Frontal cortex (tissue), 4 donors: ENCODE data around the gene TPK1. TPM values are rescaled to one million over a fixed set of nuclear protein-coding genes. Genes with fewer than 3 reads are reported as not detected.
"Not testable (repeated sequence)": the region's sequence is repeated elsewhere in the genome, so short reads cannot be mapped to it uniquely, and the experiment has no call there.

Source experiments
- DNase-seq, 2 donors: peaks; one replicate each; pipeline ENCODE4 v3.0.0; 2012; ENCODE audit warnings: low spot score in 2 of 2
- FAIRE-seq: peaks from 2 replicates; lab custom pipeline; 2012; peaks lifted over from hg19 to GRCh38; lab: Jason Lieb, UNC
- total RNA-seq: library from RNA; depleted of rRNA; stranded (reverse); fragments of >200 nt; gene quantifications from one replicate; pipeline ENCODE4 v1.2.3, GENCODE V29; 2014
- donor health status: control.
- donor health status: control.
- donor health status: control.

TPK1 gene
- total RNA-seq, 1 donor from 2014 or later = 7.3 TPM

DNA sequence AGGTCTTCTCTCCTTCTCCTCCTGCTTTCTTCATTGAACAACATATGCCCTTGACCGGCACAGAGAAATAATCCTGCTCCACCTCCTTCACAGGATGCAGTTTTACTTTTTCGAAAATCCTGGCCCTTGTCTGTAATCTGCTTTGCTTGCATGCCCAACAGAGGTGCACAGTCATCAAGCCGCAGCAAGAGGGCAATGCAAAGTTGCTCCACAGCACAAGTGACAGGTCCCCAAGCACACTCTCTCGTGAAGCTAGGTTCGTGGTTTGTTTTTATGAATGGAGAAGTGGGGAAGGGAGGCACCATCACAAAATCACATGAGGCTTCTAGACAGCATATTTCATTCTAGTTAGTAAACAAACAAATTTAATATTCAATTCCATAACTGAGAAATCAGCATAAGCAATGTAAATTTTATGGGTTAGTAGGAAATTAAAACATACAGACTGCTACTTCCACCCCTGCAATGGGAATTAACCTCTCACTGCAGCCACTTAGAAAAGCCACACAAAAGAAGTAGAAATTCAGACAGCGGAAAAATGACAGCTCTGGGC, 178.8 kb downstream of the TPK1 start:
- no peak for DNase-seq
- no peak for FAIRE-seq

DNA sequence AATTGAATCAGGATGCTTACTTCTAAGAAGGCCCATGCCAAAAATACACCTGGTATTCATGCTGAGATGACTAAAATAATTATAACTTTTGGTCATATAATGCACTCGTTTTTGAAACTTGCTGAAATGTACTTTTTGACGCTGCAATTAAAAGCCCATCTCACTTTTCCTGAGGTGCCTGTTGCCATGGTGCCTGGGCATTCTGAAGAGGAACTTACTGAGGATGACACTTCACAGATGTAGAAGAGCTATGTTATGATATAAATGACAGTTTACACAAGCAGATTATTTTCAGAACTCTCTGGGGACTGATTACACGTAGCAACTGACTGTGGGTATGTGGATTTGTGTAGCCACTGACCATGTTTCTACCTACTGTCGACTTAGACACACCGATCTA, 182.4 kb downstream of the TPK1 start:
- DNase-seq (no peak), FAIRE-seq (no peak)

DNA sequence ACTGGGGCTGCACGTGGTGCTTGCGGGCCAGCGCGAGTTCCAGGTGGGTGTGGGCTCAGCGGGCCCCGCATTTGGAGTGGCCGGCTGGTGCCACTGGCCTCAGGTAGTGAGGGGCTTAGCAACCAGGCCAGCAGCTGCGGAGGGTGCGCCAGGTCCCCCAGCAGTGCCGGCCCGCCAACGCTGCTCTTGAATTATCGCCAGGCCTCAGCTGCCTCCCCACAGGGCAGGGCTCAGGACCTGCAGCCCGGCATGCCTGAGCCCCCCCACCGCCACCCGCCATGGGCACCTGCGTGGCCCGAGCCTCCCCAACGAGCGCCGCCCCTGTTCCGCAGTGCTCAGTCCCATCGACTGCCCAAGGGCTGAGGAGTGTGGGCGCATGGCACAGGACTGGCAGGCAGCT, 185.4 kb downstream of the TPK1 start:
- DNase-seq = no peak
- no peak for FAIRE-seq

DNA sequence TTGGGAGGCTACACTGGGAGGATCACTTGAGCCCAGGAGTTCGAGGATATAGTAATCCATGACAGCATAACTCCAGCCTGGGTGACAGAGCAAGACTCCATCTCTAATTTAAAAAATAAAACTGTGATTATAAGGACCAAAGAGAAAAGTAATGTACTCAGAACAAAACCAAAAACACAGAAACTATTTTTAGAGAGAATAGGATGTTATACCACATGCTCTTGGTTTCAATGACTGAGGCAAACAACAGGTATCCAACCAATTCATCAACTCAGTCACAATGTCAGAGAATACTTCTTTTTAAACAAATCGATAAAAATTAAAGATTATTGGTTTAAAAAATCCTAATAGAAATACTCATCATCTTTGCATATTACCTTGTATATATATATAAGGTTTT, 186.7 kb downstream of the TPK1 start:
- no peak for DNase-seq
- no peak for FAIRE-seq

DNA sequence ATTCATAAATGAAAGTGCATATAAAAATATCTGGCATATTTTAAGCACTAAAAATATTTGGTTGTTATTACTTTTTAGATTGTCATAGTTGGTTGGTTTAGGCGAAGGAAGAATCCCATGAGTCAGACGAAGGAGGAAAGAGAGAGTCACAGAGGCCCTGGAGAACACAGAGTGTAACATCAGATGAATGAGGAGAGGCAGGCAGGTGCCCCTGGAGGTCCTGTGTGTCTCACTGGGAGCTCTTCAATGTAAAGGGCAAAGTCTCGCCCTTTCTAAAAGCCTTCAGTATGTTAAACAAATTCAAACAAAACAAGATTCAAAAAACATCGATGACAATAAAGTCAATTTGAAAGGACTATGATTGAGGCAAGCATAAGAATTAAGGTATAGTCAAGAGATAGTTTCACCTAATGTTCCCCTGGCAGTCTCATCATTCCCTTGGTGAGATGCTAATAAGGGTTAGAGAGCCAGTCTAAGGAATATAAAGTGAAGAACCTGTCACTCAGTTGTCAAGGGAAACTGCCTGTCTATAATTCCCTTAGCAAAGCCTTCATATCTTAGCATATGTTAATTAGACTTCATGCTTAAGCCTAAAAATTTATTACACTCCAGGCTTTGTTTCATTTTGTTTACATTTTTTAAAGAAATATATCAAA, 194.3 kb downstream of the TPK1 start:
- DNase-seq (no peak), FAIRE-seq (no peak)

DNA sequence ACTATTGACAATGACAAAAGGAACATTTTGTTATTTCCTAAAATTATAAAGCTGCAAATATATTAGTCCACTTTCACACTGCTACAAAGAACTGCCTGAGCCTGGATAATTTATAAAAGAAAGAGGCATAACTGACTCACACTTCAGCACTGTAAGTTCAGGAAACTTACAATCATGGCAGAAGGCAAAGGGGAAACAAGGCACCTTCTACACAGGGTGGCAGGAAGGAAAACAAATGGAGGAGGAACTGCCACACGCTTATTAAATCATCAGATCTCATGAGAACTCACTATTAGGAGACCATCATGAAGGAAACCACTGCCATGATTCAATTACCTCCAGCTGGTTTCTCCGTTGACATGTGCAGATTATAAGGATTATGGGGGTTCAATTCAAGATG, 203.1 kb downstream of the TPK1 start:
- FAIRE-seq (no peak), DNase-seq (no peak)

DNA sequence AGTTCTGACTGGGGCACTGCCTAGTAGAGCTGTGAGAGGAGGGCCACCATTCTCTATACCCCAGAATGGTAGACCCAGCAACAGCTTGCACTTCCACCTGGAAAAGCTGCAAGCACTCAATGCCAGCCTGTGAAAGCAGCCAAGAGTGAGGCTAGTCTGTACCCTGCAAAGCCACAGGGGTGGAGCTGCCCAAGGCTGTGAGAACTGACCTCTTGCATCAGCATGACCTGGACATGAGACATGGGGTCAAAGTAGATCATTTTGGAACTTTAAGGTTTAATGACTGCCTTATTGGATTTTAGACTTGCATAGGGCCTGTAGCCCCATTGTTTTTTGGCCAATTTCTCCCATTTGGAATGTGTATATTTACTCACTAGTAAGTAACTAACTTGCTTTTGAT, 206.3 kb downstream of the TPK1 start:
- DNase-seq = no peak
- no peak for FAIRE-seq

DNA sequence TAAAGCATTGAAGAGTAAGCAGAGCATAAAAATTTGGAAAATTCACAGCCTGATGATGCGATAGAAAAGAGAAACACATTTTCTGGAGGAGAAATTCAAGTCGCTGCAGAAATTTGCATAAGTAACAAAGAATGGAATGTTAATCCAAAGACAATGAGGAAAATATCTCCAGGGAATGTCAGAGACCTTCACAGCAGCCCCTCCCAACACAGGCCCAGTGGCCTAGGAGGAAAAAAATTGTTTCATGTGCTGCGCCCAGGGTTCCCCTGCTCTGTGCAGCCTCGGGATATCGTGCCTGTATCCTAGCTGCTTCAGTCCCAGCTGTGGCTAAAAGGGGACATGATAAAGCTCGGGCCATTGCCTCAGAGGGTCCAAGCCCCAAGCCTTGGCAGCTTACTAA, 206.8 kb downstream of the TPK1 start:
- DNase-seq = no peak
- FAIRE-seq = no peak

DNA sequence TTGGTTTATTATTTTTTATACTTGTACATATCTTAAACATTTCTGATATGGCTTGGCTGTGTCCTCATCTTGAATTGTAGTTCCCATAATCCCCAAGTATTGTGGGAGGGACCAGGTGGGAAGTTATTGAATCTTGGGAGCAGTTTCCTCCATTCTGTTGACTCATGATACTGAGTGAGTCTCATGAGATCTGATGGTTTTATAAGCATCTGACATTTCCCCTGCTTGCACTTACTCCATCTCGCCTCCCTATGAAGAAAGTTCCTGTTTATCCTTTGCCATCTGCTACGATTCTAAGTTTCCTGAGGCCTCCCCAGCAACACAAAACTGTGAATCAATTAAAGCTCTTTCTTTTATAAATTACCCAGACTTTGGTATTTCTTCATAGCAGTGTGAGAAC, 207.7 kb downstream of the TPK1 start:
- FAIRE-seq (no peak), DNase-seq (no peak)

DNA sequence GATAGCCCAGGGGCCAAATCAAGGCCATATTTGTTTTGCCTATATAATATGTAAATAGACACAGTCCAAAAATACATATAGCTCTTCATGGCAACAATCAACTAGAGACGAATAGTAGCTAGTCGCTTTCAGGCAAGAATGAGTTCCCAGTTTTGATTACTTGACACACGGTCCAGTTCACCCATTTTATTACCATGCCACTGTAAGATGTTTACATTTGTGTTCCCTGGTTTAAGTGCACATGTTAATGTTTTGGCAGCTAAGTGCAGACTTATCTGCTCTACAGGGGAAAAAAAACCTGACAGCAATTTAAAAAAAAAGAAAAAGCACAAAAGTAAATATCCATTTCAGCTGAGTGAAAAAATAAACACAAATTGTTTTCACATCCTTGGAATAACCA, 213.1 kb downstream of the TPK1 start:
- FAIRE-seq = no peak
- DNase-seq = no peak

DNA sequence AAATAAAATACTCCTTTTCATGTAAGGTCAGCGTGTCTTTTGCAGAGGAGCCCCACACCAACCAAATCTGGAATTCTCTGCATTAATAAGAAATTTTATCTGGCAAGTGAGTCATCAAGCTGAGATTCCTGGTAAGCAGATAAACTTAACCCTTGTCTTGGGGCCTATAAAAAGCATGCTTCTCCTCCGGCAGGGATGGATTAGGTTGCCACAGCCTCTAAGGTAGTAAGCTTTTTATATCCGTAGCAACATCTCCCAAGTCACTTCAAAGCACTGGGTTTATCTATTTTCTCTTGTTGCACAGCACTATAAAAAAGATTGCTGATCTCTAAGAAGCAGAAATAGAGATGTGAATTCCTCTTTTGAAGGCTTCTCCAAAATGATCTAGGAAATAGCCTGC, 229.6 kb downstream of the TPK1 start:
- DNase-seq (no peak), FAIRE-seq (no peak)

DNA sequence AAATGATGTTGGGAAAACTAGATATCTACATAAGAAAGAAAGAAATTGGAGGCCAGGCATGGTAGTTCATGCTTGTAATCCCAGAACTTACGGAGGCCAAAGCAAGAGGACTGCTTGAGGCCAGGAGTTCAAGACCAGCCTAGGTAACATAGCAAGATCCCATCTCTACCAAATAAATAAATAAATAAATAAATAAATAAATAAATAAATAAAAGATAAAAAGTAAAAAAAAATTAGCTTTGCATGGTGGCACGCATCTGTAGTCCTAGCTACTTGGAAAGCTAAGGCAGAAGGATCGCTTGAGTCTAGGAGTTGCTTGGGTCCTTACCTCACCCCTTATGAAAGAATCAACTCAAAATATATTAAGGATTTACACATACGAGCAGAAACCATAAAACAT, 238.9 kb downstream of the TPK1 start:
- DNase-seq (no peak), FAIRE-seq (no peak)

DNA sequence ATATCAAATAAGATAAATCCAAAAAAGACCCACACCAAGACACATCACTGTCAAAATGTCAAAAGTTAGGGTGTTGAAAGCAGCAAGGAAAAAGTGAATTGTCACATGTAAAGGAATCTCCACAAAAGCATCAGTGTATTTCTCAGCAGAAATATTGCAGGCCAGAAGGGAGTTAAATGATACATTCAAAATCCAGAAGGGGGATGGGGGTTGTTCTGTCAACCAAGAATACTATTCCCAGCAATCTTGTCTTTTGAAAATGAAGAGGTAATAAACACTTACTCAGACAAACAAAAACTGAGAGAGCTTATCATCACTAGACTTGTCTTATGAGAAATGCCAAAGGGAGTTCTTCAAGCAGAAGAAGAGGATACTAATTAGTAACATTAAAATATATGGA, 241.3 kb downstream of the TPK1 start:
- DNase-seq (no peak), FAIRE-seq (no peak)

DNA sequence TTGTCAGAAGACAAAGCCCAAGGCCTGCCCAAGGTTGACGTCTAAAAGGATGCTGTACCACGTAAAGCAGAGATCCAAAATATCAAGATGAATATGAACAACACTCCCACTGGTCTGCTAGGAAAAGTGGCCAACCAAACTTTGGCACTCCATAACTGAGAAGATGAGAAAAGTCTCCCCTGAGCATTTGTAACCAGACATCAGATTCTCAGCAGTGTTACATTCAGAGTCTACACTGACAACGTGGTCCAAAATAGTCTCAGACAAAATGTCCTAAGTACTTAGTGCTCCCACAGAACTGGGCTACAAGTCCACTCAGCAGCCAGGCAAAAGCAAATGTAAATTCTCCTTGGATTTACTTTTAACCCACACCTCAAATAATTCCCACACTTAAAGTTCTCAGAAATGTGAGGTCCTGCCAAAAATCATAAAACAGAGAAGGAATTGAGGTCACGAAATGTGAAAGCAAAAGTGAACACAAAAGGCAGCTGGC, 247.2 kb downstream of the TPK1 start:
- no peak for DNase-seq
- no peak for FAIRE-seq

DNA sequence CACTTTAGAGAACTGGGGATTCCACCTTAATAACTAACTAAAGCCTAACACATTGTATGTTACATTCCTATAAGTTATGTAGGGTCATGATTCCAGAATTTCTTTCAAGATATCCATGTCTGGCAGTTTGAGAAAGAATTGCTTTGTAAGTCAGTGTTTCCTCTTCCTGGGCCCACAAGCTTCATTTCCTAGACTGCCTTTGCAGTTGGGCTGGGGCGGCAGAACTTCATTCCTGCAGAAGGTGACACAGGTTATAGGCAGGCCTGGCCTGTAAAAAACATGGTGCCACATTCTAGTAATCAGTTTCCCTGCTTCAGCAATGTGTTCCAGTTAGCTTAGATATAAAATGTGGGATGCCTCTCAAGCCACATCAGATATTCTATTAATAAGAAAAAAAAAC, 248.2 kb downstream of the TPK1 start:
- no peak for DNase-seq
- FAIRE-seq = no peak

DNA sequence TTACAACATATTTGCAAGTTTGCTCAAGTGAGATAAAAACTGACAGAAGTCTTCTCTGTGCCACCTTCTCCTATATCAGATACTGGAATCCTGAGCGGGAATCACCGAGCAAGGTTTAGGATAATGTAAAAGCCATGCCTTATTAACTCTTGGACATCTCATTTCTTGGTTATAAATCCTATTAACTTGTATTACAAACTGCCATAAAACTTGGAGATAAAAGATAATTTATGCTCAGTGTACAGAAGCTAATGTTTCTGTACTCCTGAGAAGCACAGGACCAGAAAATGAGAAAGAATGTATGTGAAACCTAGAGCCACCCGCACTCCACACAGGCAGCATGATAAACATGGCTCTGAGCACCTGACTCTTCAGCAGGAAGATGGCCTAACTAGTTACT, 251.1 kb downstream of the TPK1 start:
- FAIRE-seq (no peak), DNase-seq (no peak)

DNA sequence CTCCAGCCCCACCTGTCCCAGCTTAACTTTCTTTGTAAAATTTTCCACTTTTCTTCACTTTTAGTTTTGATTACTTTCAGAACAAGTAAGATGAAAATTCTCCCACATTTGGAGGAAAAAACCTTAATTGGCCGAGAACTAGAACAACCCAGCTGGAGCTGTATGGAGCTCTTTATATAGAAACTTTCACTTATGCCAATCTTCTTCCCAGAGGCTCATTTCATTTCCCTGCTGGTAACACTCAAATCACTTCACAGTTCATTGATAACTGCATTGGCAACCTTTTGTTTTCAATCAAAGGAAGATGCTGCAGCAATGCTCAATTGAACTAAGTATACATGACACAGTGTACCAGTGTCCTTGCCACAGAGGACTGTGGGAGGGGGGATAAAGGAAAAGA, 256.2 kb downstream of the TPK1 start:
- no peak for DNase-seq
- no peak for FAIRE-seq

DNA sequence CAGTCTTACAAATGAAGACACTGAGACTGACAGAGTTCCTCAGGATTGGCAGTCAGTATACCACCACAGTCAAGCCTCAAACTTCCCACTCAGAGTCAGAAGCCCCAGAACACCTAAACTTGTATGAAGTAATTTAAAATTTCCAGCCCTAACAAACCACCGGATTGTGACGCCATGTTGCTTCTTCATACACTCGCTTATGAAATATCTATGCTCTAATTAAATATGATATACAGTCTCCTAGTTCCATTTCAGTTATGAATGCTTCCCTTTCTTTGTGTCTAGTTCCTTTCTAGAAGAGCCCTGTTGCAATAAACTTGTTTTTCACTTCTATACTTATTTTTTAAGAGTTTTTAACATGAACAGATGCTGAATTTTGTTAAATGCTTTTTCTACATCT, 260.4 kb downstream of the TPK1 start:
- no peak for FAIRE-seq
- DNase-seq = no peak

DNA sequence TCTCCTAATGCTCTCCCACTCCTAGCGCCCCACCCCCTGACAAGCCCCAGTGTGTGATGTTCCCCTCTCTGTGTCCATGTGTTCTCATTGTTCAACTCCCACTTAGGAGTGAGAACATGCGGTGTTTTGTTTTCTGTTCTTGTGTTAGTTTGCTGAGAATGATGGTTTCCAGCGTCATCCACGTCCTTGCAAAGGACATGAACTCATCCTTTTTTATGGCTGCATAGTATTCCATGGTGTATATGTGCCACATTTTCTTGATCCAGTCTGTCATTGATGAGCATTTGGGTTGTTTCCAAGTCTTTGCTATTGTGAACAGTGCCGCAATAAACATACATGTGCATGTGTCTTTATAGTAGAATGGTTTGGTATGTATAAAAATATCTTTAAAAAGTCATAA, 261.1 kb downstream of the TPK1 start:
- not testable (repeated sequence) for DNase-seq, FAIRE-seq

DNA sequence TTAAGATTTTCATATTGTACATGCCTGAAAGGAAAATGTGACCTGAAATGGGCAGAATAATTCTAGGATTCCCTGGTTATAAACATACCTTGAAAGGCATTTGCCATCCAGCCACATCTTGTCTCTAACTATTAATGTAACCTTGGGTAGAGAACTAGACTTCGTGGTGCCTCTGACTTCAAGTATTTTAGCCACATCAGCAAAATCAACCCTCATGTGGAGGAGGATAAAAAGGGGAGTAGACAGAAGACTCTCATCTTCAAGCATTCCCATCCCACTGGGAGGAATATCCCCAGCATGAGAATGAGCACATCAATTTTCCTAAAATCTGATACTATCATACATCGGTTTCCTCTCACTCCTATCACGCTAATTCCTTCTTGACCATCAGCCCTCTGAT, 267.6 kb downstream of the TPK1 start:
- no peak for DNase-seq
- no peak for FAIRE-seq

DNA sequence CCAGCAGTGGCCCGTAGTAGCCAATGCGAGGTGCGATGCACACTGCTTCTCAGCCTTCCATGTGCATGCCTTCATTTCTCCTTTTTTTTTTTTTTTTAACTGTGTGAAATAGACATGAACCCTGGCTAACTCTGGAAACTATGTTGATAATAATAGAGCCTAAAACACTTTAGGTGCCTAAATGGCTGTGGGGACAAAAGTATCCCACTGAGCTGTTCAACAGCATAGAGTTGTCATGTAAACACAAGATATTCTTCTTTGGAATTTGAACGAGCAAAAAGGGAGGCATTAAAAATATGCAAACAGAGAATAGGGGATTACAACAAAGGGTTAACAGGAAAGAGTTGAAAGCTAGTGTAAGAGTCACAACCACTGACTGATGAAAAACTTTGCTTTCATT, 270.3 kb downstream of the TPK1 start:
- FAIRE-seq = no peak
- no peak for DNase-seq

DNA sequence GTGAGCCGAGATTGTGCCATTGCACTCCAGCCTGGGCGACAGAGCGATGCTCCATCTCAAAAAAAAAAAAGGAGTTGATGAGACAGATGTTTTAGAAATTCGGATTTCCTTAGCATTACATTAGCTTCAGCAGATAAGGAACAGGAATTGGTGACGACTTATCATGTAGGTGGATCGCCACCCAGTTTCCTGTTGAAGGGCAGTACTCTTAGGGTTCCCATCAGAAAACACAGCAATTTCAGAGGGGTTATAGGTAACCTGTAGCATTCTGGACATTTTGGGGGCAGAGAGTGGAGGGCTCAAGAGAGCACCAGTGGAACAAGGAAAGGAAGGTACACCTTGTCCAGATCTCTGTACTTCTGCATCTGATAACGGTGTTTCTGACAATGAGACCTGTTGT, 286.0 kb downstream of the TPK1 start:
- DNase-seq = no peak
- FAIRE-seq = no peak
